GM18861 (cell line): Measurements from ENCODE around the gene BCAR3.

Source experiments
- ATAC-seq: cut with Tn5 transposase; IDR thresholded peaks from one replicate; pipeline ENCODE4 v1.9.1; 2021; ENCODE audit not compliant: unreplicated experiment

Gene BCAR3

GRCh38 chr1:93640656-93641440 lies 40.8 kb downstream of the BCAR3 start:
- no peak for ATAC-seq

- no peak for ATAC-seq
Measured at GRCh38 chr1:93638981-93639380, 42.7 kb downstream of the BCAR3 start.

DNA sequence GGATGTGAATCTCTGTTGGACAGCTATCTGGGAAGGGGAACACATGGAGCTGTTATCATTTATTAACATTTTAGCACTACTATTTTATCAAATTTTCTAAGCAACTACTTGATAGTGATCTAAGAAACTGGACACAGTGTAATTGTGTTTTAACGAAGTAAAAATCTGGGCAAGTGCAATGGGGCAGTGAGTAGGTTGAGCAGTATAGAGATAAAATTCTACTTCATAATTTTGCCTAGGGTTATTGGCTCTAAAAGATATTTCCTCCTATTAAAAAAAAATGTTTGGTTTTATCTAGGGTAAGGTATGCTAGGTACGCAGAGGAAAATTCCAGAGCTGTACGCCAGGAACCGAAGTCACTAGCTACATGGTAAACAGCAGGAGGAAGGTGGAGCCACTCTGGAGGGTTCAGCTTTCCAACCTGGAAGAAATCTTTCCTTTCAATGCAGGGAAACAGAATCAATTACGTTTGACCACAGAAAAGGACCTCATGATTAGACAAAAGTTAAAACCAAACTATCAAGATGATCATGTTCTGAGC lies 43.3 kb downstream of the BCAR3 start:
- no peak for ATAC-seq

DNA sequence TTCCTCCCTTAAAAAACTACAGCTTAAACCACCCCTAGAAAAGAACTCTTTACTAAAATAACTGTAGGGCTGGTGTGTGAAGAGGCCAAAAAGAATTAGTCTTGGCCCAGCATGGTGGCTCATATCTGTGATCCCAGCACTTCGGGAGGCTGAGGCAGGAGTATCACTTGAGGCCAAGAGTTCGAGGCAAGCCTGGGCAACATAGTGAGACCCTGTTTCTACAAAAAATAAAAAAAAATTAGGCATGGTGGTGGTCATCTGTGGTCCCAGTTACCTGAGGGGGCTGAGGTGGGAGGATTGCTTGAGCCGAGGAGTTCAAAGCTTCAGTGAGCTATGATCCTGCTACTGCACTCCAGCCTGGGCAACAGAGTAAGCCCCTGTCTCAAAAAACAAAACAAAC lies 44.9 kb downstream of the BCAR3 start:
- no peak for ATAC-seq

DNA sequence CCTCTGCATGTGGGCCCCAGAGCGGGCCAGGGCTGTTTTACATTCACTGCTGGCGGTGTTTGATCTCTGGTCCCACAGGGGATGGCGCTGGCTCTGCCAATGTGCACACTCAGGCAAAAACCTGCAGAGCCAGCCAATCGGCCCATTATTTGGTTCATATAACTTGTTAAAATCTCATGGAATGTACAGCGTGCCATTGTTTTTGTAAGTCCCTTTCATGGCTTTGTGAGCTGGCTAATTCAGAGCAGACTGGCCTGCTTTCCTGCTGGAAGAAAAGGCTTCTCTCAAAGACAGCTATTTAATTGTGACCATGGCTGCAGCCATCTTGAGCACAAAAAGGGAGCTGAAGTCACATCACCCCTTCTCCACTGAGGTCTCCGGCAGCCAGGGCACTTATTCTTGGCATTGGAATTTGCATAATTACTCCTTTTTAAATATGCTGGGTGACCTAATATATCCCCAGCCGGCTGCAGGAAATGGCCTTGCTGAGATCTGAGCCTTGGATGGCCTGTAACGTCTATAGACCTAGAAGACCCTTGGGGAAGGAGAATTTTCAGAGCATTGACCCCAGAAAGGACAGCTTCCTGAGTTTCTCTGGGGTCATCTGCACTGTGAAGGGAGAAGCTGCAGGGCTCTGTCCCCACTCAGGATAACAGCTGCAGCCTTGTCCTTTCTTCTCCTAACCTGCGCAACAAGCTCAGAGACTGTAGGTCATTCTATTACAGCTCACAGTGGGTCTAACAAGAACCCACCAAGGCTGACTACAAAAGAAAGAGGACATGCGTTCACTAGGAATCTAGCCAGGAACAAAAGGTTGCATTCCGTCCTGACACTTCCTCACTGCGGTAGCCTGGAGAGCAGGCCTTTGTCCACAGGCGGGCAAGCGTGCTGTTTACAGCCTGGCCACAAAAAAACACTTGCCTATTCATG lies 45.8 kb downstream of the BCAR3 start:
- no peak for ATAC-seq

GRCh38 chr1:93633313-93633712 lies 48.3 kb downstream of the BCAR3 start:
- ATAC-seq: no peak

GRCh38 chr1:93631626-93632365 lies 49.8 kb downstream of the BCAR3 start:
- no peak for ATAC-seq

GRCh38 chr1:93630168-93630567 lies 51.5 kb downstream of the BCAR3 start:
- no peak for ATAC-seq

DNA sequence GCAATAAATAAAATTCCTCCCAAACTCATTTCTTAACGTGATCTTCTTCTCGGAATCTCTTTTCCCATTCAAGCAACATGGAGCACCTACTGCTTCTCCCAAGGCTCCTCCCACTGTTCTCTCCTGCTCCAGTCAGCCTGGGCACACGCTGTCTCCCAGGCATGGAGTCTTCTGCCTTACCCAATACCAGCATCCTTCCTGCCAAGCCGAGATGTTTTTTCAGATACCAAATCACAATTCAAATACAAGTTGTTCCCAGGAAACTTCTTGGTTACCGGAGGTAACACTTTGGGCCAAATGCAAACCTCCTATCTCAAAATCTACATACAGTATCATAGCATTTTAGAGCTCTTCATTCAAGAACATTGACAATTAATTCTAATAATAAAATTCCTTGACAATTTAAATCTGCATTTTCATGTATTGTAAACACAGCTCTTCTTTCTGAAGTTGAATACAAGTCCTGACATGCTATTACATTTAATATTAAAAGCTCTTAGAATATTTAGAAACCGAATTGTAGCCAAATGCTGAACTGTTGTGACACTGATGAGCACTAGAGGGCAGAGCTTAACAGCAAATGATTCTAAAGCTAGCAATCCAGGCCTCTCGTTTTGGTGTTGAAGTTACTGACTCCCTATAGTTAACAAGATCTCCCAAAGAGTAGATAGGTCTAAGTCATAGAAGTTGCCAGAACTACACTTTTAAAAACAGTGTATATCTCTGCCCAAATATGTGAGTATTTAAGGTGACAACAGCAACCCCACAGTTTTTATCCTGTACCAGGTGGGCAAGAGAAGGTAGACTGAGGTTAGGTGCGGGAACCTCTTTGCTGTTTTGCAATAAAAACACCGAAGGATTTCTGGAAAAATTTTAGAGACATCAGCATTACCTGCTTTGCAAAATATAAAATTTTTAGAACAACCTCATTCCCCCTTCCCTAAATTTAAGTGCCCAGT lies 52.3 kb downstream of the BCAR3 start:
- ATAC-seq: peak; percentile 74

GRCh38 chr1:93628681-93629080 lies 53.0 kb downstream of the BCAR3 start:
- ATAC-seq: no peak

DNA sequence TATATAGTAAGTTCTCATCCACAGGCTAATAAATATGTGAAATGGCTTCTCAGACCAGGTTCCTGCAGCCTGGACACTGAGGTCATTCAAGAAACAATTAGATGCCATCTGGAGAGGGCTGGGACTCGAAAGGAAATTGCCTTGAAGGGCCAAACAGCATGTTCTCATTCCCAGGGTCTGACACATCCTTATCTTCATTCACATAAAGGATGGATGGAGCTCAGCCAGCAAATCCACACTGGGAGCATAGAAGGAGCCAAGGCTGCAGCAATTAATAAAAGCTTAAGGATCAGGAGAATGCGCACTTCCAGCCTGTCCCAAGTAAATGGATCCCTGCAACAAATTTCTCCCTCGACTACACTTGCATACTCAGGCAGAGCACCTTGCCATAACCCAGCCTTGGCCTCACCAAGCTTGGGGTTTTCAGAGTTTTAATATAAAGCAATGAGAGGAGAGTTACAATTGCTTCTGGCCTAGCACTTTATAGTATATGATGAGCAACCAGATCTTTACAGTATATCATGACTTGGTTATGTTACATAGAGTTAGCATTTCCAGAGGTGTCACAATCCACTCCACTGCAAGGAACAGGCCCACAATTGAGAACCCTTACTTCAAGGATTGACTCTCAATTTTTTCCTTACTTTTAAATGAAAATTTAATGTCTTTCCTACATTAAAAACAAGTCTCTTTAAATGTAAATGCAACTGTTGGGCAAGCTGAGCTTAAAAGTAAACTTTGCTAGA lies 55.9 kb downstream of the BCAR3 start:
- no peak for ATAC-seq

DNA sequence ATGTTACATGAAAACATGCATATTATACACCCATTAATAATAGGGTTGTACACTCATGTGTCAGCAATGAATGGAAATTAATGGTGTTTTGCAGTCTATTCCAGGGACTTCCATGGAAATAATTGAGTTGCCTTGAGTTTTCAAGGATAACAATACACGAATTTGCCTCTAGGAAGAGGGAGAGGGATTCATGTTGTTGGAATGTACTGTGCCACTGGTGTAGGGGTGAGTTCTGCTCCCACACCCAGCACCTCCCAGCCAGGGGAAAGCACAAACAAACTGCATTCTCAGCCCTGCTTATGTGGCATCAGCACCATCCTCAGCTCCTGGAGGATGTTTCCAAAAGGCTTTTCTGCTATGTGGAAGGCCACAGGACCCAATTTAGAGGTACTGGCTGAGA lies 57.8 kb downstream of the BCAR3 start:
- ATAC-seq: no peak

DNA sequence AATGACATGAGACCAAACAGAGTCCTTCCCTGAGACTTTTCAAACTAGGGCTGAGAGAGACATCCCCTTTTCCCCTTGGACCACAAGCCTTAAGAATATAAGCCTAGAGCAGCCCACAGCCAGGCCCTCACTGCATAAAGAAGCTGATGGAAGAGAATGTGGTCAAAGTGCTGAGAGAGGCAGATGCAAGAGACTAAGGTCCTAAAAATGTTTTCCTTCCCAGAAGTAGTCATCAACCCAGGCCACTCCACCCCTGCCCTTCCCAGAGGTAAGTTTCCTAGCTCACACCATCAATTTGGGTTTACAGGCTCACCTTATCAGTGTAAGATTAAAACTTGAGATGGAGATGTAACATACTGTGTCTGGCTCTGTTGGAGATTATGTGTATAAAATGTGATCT lies 58.2 kb downstream of the BCAR3 start:
- no peak for ATAC-seq

DNA sequence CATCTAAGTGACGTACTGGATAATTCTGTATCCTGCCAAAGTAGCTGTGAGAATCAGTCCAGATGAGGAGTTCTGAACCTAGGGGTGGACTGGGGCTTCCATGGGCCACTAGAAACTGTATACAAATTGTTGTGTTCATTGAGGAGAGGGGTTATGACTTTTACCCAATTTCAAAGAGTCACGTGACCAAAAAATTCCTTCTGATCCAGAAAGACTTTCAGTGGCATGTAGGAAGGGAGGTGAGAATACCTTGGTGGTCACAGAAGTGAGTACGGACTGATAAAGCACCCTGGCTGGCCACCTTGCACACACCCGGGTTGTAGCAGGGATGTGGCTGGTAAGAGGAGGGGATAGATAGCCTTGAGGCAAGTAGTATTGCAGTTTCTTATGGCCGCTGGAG lies 60.4 kb downstream of the BCAR3 start:
- no peak for ATAC-seq

- no peak for ATAC-seq
Measured at GRCh38 chr1:93620841-93621210, 60.8 kb downstream of the BCAR3 start.

- ATAC-seq: no peak
Measured at GRCh38 chr1:93620172-93620840, 61.3 kb downstream of the BCAR3 start.

GRCh38 chr1:93619507-93620171 lies 62.0 kb downstream of the BCAR3 start:
- no peak for ATAC-seq
